Fibroblast of skin of left quadriceps (primary cell): Measurements from ENCODE around the gene CD52.

Source experiments
- DNase-seq, 2 experiments: peaks; one replicate each; pipeline ENCODE4 v3.0.0-alpha.2; 2013; ENCODE audit warnings: low read depth in 2 of 2

CD52 gene, protein sequence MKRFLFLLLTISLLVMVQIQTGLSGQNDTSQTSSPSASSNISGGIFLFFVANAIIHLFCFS

GRCh38 chr1:26317612-26318337 is at the start of gene CD52:
Gene CD52 (plus strand): TSS chr1:26317958. CDS start chr1:26318018, 60 bp downstream.
- DNase-seq: no peak

DNA sequence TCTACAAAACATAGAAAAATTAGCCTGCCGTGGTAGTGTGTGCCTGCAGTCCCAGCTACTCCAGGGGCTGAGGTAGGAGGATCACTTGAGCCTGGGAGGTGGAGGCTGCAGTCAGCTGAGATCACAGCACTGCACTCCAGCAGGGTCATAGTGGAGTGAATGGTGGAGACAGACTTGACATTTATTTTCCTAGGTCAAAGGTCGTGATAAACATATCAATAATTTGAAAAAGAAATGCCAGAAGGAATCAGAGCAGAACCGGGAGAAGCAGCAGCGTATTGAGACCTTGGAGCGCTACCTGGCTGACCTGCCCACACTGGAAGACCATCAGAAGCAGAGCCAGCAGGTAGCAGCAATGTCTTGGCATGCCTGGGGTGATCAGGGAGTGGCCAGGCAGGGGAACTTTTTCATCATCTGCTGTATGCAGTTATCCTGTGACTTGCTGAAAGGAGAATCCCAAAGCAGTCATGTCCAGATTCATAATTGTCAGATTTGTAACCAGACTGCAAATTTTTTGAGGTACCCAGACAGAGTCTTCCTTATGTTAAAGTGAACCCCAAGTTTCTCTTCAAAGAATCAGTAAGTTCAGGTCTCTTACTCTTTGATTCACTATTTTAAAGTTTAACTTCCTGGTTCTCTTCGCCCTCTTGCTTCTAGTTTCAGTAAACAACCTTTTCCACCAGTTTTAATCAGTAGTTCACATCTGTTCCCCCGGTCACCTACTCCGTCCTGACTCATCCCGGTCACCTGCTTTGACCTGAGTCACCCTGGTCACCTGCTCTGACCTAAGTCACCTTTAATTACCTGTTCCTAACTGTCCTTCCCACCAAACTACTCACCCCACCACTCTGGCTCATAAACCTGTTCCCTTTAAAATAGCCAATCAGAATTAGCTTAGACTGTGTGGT is 49.2 kb upstream of the CD52 start:
- DNase-seq: no peak

DNA sequence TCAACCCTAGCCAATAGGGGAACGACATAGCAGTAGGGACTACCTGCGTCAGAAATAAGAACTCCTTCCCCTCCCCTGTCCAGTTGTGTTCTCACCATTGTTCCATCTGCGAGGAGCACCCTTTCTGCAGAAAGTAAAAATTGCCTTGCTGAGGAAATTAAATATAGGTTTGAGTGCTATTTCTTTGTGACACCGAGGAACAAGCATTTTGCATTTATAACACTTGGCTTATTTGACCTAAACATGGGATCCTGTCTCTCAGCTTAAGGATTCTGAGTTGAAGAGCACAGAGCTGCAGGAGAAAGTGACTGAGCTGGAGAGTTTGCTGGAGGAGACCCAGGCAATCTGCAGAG is 48.6 kb upstream of the CD52 start:
- DNase-seq: no peak

DNA sequence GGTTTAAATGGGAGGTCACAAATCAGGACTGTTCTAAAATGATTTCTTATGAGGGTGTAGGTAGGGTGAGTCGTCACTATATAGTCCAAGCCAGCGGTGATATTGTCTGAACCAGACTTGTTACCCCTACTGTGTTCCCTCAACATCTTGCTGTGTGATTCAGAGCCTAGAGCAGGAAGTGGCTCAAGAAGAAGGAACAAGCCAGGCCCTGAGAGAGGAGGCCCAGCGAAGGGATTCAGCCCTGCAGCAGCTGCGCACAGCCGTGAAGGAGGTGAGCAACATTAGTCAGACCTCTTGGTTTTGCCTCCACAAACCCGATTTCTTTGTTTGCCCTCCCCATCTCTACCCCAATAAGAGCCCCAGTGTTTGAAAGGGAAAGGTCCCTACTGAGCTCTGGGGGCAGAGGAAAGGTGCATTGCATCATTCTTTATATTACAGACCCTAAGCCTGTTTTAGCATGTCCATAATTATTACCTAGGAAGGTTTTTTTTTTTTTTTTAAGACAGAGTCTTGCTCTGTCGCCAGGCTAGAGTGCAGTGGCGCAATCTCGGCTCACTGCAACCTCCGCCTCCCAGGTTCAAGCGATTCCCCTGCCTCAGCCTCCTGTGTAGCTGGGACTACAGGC is 42.8 kb upstream of the CD52 start:
- no peak for DNase-seq

DNA sequence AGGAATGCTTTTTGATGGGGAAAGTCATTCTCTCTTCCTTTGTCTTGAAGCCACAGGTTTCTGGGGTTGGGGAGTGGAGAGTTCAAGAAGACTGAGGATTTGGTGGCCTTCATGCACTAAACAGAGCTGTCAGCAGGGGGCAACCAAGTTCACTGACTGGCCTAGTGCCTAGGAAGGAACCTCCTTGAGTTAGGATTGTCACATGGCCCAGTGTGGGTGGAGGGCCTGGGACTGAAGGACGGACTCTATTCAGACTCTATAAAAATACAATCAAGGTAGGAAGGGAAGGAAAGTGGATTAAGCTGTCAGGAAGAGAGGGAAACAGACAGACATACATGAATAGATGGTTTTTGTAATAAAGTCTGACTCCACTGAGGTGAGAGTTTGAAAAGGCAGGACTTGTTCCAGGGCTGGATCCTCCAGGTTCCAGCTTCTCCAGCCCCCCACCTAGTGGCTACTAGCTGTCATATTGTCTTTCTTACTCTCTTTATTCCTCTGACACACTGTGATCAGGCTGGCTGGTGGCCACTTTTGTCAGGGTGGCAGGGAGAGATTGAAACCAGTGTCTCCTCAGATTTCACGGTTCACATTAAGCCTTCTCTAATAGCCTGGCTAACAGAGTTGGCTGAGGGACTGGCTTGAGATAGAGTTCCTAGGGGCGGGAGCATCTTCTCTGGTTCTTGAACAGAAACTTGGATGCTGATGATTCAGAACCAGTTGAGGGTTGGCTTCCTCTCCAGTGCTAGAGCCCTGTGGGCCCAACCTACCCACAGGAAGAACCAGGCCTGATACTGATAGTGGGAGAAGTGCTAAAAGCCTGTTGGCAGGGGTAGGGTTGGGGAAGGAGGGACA is 42.0 kb upstream of the CD52 start:
- DNase-seq: peak; percentile 83 to 84

DNA sequence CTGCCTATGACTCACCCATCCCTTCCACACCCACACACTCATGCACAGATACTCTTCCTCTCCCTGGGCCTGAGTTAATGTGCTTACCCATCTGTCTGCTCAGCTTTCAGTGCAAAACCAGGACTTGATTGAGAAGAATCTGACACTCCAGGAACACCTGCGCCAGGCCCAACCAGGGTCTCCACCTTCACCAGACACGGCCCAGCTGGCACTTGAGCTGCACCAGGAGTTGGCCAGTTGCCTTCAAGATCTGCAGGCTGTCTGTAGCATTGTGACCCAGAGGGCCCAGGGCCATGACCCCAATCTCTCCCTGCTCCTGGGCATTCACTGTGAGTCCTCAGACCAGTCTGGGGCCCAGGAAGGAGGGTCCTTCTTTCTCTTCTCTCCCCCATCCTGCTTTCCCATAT is 41.3 kb upstream of the CD52 start:
- DNase-seq: no peak

GRCh38 chr1:26277261-26277661 is 40.5 kb upstream of the CD52 start:
- no peak for DNase-seq

- DNase-seq: no peak
Measured at GRCh38 chr1:26277719-26278118, 40.0 kb upstream of the CD52 start.

DNA sequence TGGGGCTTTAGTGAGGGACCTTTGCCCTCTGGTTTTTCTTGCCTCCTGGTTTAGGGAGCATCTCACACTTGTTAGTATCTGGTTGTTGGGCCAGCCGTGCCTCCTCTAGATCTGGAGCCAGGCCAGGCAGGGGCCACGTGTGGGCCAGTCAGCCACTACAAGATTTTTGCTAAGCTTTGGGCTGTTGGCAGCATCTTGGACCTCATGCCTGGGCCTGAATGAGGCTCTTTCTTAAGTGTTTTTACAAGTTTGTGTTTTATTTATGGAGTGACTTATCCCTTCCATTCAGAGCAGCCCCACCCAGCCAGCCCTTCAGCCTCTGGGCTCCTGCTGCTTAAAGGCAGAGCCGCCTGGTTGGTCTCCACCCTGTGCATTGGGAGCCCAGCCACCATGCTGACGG is 39.5 kb upstream of the CD52 start:
- no peak for DNase-seq

DNA sequence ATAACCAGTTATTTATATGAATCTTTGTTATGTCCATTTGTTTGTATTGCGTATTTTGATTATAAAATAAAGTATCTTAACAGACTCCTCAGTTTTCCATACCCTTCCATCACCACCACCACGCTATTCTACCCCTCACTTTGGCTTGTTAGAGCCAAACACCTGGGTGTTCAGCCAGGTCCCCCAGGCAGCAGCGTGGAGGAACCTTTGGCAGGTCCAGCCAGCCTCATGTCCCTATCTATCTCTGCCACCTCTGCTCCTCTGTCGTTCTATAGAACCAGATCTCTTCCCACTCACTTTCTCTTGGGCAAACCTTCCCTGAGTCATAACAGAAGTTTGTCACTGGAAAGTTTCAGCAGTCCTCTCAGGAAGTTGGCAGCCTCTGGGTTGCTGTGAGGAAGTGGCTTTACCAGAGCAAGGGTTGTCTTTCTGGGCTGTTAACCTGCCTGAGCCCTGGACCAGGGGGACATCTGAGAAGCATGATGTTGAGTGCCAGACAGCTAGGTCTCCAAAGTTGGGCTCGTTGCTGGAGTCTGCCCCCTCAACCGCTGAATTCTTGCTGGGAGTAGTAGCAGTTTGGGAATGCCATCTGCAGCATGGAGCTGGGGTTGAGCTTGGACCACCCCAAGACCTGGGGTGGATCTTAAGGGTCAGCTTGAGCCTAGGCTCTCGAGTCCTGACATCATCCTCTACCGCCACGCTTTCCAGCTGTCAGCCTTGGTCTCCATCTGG is 38.9 kb upstream of the CD52 start:
- no peak for DNase-seq

- DNase-seq: peak; percentile 52 to 60
Measured at GRCh38 chr1:26279456-26280332, 38.1 kb upstream of the CD52 start, which contains the start of gene SH3BGRL3. Gene SH3BGRL3 (plus strand): TSS chr1:26280086. CDS start chr1:26280156, 70 bp downstream.

DNA sequence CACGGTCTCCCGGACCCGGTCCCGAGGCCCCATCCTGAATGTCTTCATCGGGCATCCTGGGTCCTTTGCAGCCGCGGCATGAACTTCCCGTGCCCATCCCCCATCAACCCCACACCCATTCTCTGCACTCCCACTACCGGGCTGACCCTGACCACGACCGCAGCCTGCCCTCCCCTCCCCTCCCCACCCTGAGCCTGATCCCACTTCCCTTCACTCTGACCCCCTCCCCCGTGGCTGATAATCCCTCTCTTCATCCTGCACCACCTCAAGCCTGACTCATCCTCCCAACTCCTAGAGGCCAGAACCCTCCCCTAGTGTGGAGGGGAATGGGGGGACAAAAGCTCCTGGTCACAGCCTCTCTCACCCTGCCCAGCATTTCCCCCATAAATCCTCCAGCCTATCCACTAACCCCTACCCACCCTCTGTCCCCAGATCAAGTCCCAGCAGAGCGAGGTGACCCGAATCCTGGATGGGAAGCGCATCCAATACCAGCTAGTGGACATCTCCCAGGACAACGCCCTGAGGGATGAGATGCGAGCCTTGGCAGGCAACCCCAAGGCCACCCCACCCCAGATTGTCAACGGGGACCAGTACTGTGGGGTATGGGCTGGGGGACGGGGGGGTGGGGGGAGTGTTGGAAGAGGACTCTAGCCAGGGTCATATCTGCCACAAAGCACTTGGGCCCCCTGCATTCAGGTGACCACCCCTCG is 37.3 kb upstream of the CD52 start:
- DNase-seq: no peak

DNA sequence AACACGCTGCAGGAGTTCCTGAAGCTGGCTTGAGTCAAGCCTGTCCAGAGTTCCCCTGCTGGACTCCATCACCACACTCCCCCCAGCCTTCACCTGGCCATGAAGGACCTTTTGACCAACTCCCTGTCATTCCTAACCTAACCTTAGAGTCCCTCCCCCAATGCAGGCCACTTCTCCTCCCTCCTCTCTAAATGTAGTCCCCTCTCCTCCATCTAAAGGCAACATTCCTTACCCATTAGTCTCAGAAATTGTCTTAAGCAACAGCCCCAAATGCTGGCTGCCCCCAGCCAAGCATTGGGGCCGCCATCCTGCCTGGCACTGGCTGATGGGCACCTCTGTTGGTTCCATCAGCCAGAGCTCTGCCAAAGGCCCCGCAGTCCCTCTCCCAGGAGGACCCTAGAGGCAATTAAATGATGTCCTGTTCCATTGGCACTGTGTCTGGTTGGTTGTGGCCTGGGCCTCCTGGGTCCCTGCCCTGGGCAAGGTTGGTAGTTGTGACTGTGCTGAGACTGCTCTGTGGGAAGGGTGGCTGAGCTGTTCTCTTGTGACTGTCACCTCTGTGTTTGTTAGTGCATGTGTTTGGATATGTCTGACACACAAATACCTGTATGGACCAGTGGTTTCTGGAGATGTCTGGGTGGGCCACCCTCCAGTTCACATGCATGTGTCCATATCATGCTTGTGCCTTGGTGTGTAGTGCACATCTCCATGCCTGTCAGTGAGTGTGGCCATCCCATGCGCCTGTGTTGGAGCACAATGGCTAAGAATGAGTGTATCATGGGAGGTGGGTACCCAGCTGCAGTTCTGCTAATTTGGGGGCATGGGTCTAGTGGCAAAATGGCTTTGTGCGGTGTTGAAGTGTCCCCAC is 36.4 kb upstream of the CD52 start:
- DNase-seq: no peak

DNA sequence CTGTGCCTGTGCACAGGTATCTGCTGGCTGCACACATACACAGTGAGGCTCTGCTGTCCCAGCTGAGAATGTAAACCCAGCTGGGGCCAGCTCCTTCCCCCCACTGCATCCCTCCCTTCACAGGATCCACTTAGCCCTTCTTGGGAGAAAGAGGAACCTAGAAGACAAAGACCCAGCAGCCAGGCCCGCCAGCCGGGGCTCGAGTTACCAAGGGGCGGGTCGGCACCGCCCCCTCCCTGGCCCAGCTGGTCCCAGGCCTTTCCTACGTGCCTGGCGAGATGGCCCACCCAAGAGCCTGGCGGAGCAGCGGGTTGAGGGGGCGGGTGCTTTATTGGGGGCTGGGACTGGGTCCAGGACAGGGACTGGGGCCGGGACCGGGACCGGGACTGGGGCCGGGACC is 35.8 kb upstream of the CD52 start:
- peak in 1 of 2 experiments; percentile 38 for DNase-seq

- DNase-seq: no peak
Measured at GRCh38 chr1:26282401-26282918, 35.3 kb upstream of the CD52 start.

- DNase-seq: no peak
Measured at GRCh38 chr1:26283279-26283853, 34.4 kb upstream of the CD52 start.

DNA sequence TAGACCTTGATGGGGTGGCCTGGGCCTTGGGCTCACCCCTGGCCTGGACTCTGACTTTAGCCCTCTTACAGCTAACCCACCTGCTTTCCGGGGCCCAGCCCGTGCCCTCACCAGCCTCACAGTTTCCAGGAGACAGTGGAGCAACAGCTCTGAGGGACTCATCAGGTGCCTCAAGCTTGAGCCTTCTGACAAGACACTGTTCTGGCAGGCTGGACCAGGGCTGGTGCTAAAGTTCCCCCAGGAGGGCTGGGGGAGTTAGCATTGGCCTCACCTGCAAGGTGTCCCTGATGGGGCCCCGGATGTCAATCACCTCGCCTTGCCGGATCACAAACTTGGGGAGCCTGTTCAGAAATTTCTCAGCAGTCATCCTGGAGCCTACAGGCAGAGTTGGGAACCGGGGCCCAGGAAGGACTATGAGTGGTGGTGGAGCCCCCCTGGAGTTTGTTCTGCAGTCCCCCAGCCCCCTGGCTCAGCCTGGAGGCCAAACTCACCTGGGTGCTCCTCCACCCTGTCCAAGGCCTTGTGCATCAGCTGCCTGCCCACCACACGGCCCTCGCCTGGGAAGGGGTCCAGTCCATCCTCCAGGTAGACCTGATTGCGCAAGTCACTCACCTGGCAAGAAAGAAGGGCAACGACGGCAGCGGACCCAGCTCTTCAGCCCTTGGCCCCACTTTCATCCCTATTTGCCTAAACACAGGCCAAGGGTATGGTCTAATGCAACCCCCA is 33.7 kb upstream of the CD52 start:
- no peak for DNase-seq
